Measurements from ENCODE around the gene PRSS27.

Gene PRSS27

GRCh38 chr16:2710021-2710710 is 9.9 kb downstream of the PRSS27 start:
- DNase-seq (ENCODE audit: low read depth): no peak
- TF ChIP-seq CTCF (IDR thresholded peaks at IDR 0.05; ENCODE audit: insufficient read depth, low read depth, low read length, missing control alignments): no peak
- H3K4me3 ChIP-seq (ENCODE audit: low read length): no peak overlapping the region

GRCh38 chr16:2709588-2709984 is 10.4 kb downstream of the PRSS27 start:
- no peak for TF ChIP-seq CTCF (IDR thresholded peaks at IDR 0.05; ENCODE audit: insufficient read depth, low read depth, low read length, missing control alignments)
- H3K4me3 ChIP-seq (ENCODE audit: low read length): no peak overlapping the region
- DNase-seq (ENCODE audit: low read depth): no peak

- no peak overlapping the region for H3K4me3 ChIP-seq (ENCODE audit: low read length)
- DNase-seq (ENCODE audit: low read depth): no peak
- no peak for TF ChIP-seq CTCF (IDR thresholded peaks at IDR 0.05; ENCODE audit: insufficient read depth, low read depth, low read length, missing control alignments)
Measured at GRCh38 chr16:2708955-2709587, 11.0 kb downstream of the PRSS27 start.

GRCh38 chr16:2708290-2708639 is 11.8 kb downstream of the PRSS27 start:
- H3K4me3 ChIP-seq (ENCODE audit: low read length): no peak overlapping the region
- no peak for TF ChIP-seq CTCF (IDR thresholded peaks at IDR 0.05; ENCODE audit: insufficient read depth, low read depth, low read length, missing control alignments)
- no peak for DNase-seq (ENCODE audit: low read depth)

- no peak for DNase-seq (ENCODE audit: low read depth)
- H3K4me3 ChIP-seq (ENCODE audit: low read length): no peak overlapping the region
- TF ChIP-seq CTCF (IDR thresholded peaks at IDR 0.05; ENCODE audit: insufficient read depth, low read depth, low read length, missing control alignments): no peak
Measured at GRCh38 chr16:2707368-2708289, 12.4 kb downstream of the PRSS27 start.

- H3K4me3 ChIP-seq (ENCODE audit: low read length): no peak overlapping the region
- DNase-seq (ENCODE audit: low read depth): no peak
- no peak for TF ChIP-seq CTCF (IDR thresholded peaks at IDR 0.05; ENCODE audit: insufficient read depth, low read depth, low read length, missing control alignments)
Measured at GRCh38 chr16:2706611-2707311, 13.3 kb downstream of the PRSS27 start.

All from epithelial cell of esophagus (primary cell).